ENCODE results near the gene SYTL1.
"Not testable (repeated sequence)": the region's sequence is repeated elsewhere in the genome, so short reads cannot be mapped to it uniquely, and the experiment has no call there.

The SYTL1 gene

GRCh38 chr1:27381969-27382762 is 40.3 kb downstream of the SYTL1 start:
- H3K9me3 ChIP-seq (ENCODE audit: control insufficient read depth, low read length), result no peaks in the 10 kb centered on the region
- H3K9ac ChIP-seq (ENCODE audit: low read length), result no peak overlapping the region
- no peak overlapping the region for H2BK120ac ChIP-seq (ENCODE audit: low read depth, low read length)
- H3K18ac ChIP-seq (ENCODE audit: low read depth in 1 of 2, low read length in 2 of 2), result no peak overlapping the region
- H3K79me1 ChIP-seq (replicated peaks; ENCODE audit: low read length, poor library complexity, severe bottlenecking), result no peaks in the 10 kb centered on the region
- no peak overlapping the region for H3K14ac ChIP-seq (ENCODE audit: low read length in 2 of 2)
- H2BK5ac ChIP-seq (ENCODE audit: low read depth, low read length, poor library complexity, severe bottlenecking), result no peak overlapping the region
- H2AFZ ChIP-seq (ENCODE audit: low read depth, low read length), result no peak overlapping the region
- no peaks in the 10 kb centered on the region for H3K36me3 ChIP-seq (ENCODE audit: control insufficient read depth in 1 of 2, insufficient read depth in 2 of 2, low read depth in 1 of 2, low read length in 2 of 2)
- H3K4me3 ChIP-seq (ENCODE audit: insufficient read depth in 1 of 2, low read depth in 1 of 2, low read length in 2 of 2), result no peak overlapping the region
- H2BK12ac ChIP-seq (ENCODE audit: low read length in 2 of 2), result no peak overlapping the region
- no peak overlapping the region for H2BK15ac ChIP-seq (ENCODE audit: low read depth, poor library complexity, severe bottlenecking)
- peaks cover 21 to 27% of the 10 kb centered on the region in 2 experiments for H3K27me3 ChIP-seq (ENCODE audit: control insufficient read depth in 1 of 2, insufficient read depth in 1 of 2, low read length in 2 of 2)
- no peak overlapping the region for H2AK5ac ChIP-seq (ENCODE audit: low read length, severe bottlenecking)
- WGBS, result 94% methylated on average over 9 of the region's 18 CpGs
- H4K91ac ChIP-seq (ENCODE audit: low read length), result no peak overlapping the region
- H3K27ac ChIP-seq (ENCODE audit: low read length, poor library complexity, severe bottlenecking), result no peak overlapping the region
- no peak overlapping the region for H3K4me2 ChIP-seq (ENCODE audit: low read length, poor library complexity, severe bottlenecking)
- DNase-seq, result no peak
- H4K8ac ChIP-seq (ENCODE audit: low read length), result no peak overlapping the region
- H3K4ac ChIP-seq (ENCODE audit: low read depth in 1 of 2, low read length in 2 of 2), result no peak overlapping the region
- peaks cover 5% of the 10 kb centered on the region for H3K4me1 ChIP-seq (ENCODE audit: control insufficient read depth, insufficient read depth, low read depth, low read length)
- H3K23ac ChIP-seq (ENCODE audit: low read length in 2 of 2), result no peak overlapping the region

- WGBS, result 17% methylated on average over 38 of the region's 43 CpGs
- Histone ChIP-seq H3K4me1 (ENCODE audit: control insufficient read depth, insufficient read depth, low read depth, low read length) (peaks cover 4% of the 10 kb centered on the region), H3K9me3 (ENCODE audit: control insufficient read depth, low read length) (no peaks in the 10 kb centered on the region), H3K23ac (ENCODE audit: low read length in 2 of 2) (no peak within 1 kb of the TSS), H3K4me3 (ENCODE audit: insufficient read depth in 1 of 2, low read depth in 1 of 2, low read length in 2 of 2) (no peak within 1 kb of the TSS), H2BK120ac (ENCODE audit: low read depth, low read length) (no peak within 1 kb of the TSS), H2BK15ac (ENCODE audit: low read depth, poor library complexity, severe bottlenecking) (no peak within 1 kb of the TSS), H3K14ac (ENCODE audit: low read length in 2 of 2) (no peak within 1 kb of the TSS), H2AK5ac (ENCODE audit: low read length, severe bottlenecking) (no peak within 1 kb of the TSS), H3K27me3 (ENCODE audit: control insufficient read depth in 1 of 2, insufficient read depth in 1 of 2, low read length in 2 of 2) (peaks cover 22 to 27% of the 10 kb centered on the region in 2 experiments), H3K4me2 (ENCODE audit: low read length, poor library complexity, severe bottlenecking) (no peak within 1 kb of the TSS), H2BK12ac (ENCODE audit: low read length in 2 of 2) (no peak within 1 kb of the TSS), H3K9ac (ENCODE audit: low read length) (no peak within 1 kb of the TSS), H3K4ac (ENCODE audit: low read depth in 1 of 2, low read length in 2 of 2) (no peak within 1 kb of the TSS), H3K18ac (ENCODE audit: low read depth in 1 of 2, low read length in 2 of 2) (no peak within 1 kb of the TSS), H2AFZ (ENCODE audit: low read depth, low read length) (no peak within 1 kb of the TSS), H2BK5ac (ENCODE audit: low read depth, low read length, poor library complexity, severe bottlenecking) (no peak within 1 kb of the TSS), H4K8ac (ENCODE audit: low read length) (no peak within 1 kb of the TSS), H3K79me1 (replicated peaks; ENCODE audit: low read length, poor library complexity, severe bottlenecking) (no peaks in the 10 kb centered on the region), H4K91ac (ENCODE audit: low read length) (no peak within 1 kb of the TSS), H3K36me3 (ENCODE audit: control insufficient read depth in 1 of 2, insufficient read depth in 2 of 2, low read depth in 1 of 2, low read length in 2 of 2) (no peaks in the 10 kb centered on the region), H3K27ac (ENCODE audit: low read length, poor library complexity, severe bottlenecking) (no peak within 1 kb of the TSS)
- DNase-seq, result no peak
These were observed 41.3 kb downstream of the SYTL1 start, which contains the start of gene CD164L2 for GRCh38 chr1:27383039-27383605. TSS of gene CD164L2 (minus strand) at chr1:27383333. CDS start at chr1:27383239, 94 bp downstream.

GRCh38 chr1:27383661-27384060 is 41.8 kb downstream of the SYTL1 start:
- H4K8ac ChIP-seq (ENCODE audit: low read length), result no peak overlapping the region
- no peak overlapping the region for H3K4me3 ChIP-seq (ENCODE audit: insufficient read depth in 1 of 2, low read depth in 1 of 2, low read length in 2 of 2)
- H4K91ac ChIP-seq (ENCODE audit: low read length), result no peak overlapping the region
- H3K18ac ChIP-seq (ENCODE audit: low read depth in 1 of 2, low read length in 2 of 2), result no peak overlapping the region
- no peak overlapping the region for H2BK120ac ChIP-seq (ENCODE audit: low read depth, low read length)
- H3K9me3 ChIP-seq (ENCODE audit: control insufficient read depth, low read length), result no peaks in the 10 kb centered on the region
- DNase-seq, result no peak
- H3K36me3 ChIP-seq (ENCODE audit: control insufficient read depth in 1 of 2, insufficient read depth in 2 of 2, low read depth in 1 of 2, low read length in 2 of 2), result no peaks in the 10 kb centered on the region
- no peaks in the 10 kb centered on the region for H3K79me1 ChIP-seq (replicated peaks; ENCODE audit: low read length, poor library complexity, severe bottlenecking)
- no peak overlapping the region for H2AK5ac ChIP-seq (ENCODE audit: low read length, severe bottlenecking)
- H3K4ac ChIP-seq (ENCODE audit: low read depth in 1 of 2, low read length in 2 of 2), result no peak overlapping the region
- H2BK15ac ChIP-seq (ENCODE audit: low read depth, poor library complexity, severe bottlenecking), result no peak overlapping the region
- H3K27ac ChIP-seq (ENCODE audit: low read length, poor library complexity, severe bottlenecking), result no peak overlapping the region
- H3K9ac ChIP-seq (ENCODE audit: low read length), result no peak overlapping the region
- no peak overlapping the region for H3K4me2 ChIP-seq (ENCODE audit: low read length, poor library complexity, severe bottlenecking)
- H2BK5ac ChIP-seq (ENCODE audit: low read depth, low read length, poor library complexity, severe bottlenecking), result no peak overlapping the region
- no peak overlapping the region for H3K23ac ChIP-seq (ENCODE audit: low read length in 2 of 2)
- no peak overlapping the region for H2AFZ ChIP-seq (ENCODE audit: low read depth, low read length)
- 93% methylated on average over 13 of the region's 13 CpGs for WGBS
- H3K4me1 ChIP-seq (ENCODE audit: control insufficient read depth, insufficient read depth, low read depth, low read length), result peaks cover 4% of the 10 kb centered on the region
- no peak overlapping the region for H2BK12ac ChIP-seq (ENCODE audit: low read length in 2 of 2)
- no peak overlapping the region for H3K14ac ChIP-seq (ENCODE audit: low read length in 2 of 2)
- peaks cover 22 to 27% of the 10 kb centered on the region in 2 experiments for H3K27me3 ChIP-seq (ENCODE audit: control insufficient read depth in 1 of 2, insufficient read depth in 1 of 2, low read length in 2 of 2)

- not testable (repeated sequence) for H2BK12ac ChIP-seq (ENCODE audit: low read length in 2 of 2); H2BK15ac ChIP-seq (ENCODE audit: low read depth, poor library complexity, severe bottlenecking); H3K14ac ChIP-seq (ENCODE audit: low read length in 2 of 2); H3K4me2 ChIP-seq (ENCODE audit: low read length, poor library complexity, severe bottlenecking); H3K27ac ChIP-seq (ENCODE audit: low read length, poor library complexity, severe bottlenecking); H2BK120ac ChIP-seq (ENCODE audit: low read depth, low read length); H4K91ac ChIP-seq (ENCODE audit: low read length); H3K4me1 ChIP-seq (ENCODE audit: control insufficient read depth, insufficient read depth, low read depth, low read length); H2AK5ac ChIP-seq (ENCODE audit: low read length, severe bottlenecking); H3K18ac ChIP-seq (ENCODE audit: low read depth in 1 of 2, low read length in 2 of 2); H3K36me3 ChIP-seq (ENCODE audit: control insufficient read depth in 1 of 2, insufficient read depth in 2 of 2, low read depth in 1 of 2, low read length in 2 of 2); H3K4ac ChIP-seq (ENCODE audit: low read depth in 1 of 2, low read length in 2 of 2); H3K9ac ChIP-seq (ENCODE audit: low read length); H3K9me3 ChIP-seq (ENCODE audit: control insufficient read depth, low read length); H3K4me3 ChIP-seq (ENCODE audit: insufficient read depth in 1 of 2, low read depth in 1 of 2, low read length in 2 of 2); H4K8ac ChIP-seq (ENCODE audit: low read length); H3K23ac ChIP-seq (ENCODE audit: low read length in 2 of 2); H3K79me1 ChIP-seq (replicated peaks; ENCODE audit: low read length, poor library complexity, severe bottlenecking); DNase-seq; H2BK5ac ChIP-seq (ENCODE audit: low read depth, low read length, poor library complexity, severe bottlenecking); H2AFZ ChIP-seq (ENCODE audit: low read depth, low read length)
- H3K27me3 ChIP-seq (ENCODE audit: control insufficient read depth in 1 of 2, insufficient read depth in 1 of 2, low read length in 2 of 2), result peaks cover 19 to 27% of the 10 kb centered on the region in 2 experiments
- WGBS, result 90% methylated on average over 2 of the region's 3 CpGs
These were observed 43.0 kb downstream of the SYTL1 start for GRCh38 chr1:27384797-27385196.
